ENCODE results near the gene SF3B1.
"Not testable (repeated sequence)": the region's sequence is repeated elsewhere in the genome, so short reads cannot be mapped to it uniquely, and the experiment has no call there.

Gene SF3B1

GRCh38 chr2:197349699-197350098 lies 85.1 kb downstream of the SF3B1 start:
- no peak for TF ChIP-seq CTCF (IDR thresholded peaks at IDR 0.05; ENCODE audit: control insufficient read depth, insufficient read depth, low read depth, low read length, missing control alignments)
- no peak for DNase-seq (ENCODE audit: low read depth)
- no peak overlapping the region for H3K4me3 ChIP-seq (ENCODE audit: control insufficient read depth, low read depth, low read length)

- TF ChIP-seq CTCF (IDR thresholded peaks at IDR 0.05; ENCODE audit: control insufficient read depth, insufficient read depth, low read depth, low read length, missing control alignments), result no peak
- no peak overlapping the region for H3K4me3 ChIP-seq (ENCODE audit: control insufficient read depth, low read depth, low read length)
- no peak for DNase-seq (ENCODE audit: low read depth)
Observed at GRCh38 chr2:197348721-197349360, 86.0 kb downstream of the SF3B1 start.

- no peak for TF ChIP-seq CTCF (IDR thresholded peaks at IDR 0.05; ENCODE audit: control insufficient read depth, insufficient read depth, low read depth, low read length, missing control alignments)
- H3K4me3 ChIP-seq (ENCODE audit: control insufficient read depth, low read depth, low read length), result no peak overlapping the region
- no peak for DNase-seq (ENCODE audit: low read depth)
Observed at GRCh38 chr2:197345846-197346370, 88.9 kb downstream of the SF3B1 start.

GRCh38 chr2:197343968-197344367 lies 90.9 kb downstream of the SF3B1 start:
- not testable (repeated sequence) for DNase-seq (ENCODE audit: low read depth); H3K4me3 ChIP-seq (ENCODE audit: control insufficient read depth, low read depth, low read length)

- DNase-seq (ENCODE audit: low read depth), result no peak
- no peak overlapping the region for H3K4me3 ChIP-seq (ENCODE audit: control insufficient read depth, low read depth, low read length)
- TF ChIP-seq CTCF (IDR thresholded peaks at IDR 0.05; ENCODE audit: control insufficient read depth, insufficient read depth, low read depth, low read length, missing control alignments), result no peak
Observed at GRCh38 chr2:197340591-197340990, 94.2 kb downstream of the SF3B1 start.

Measured in AG09309 (cell line).